ENCODE results near the gene DNAJC3.
"Not testable (repeated sequence)": the region's sequence is repeated elsewhere in the genome, so short reads cannot be mapped to it uniquely, and the experiment has no call there.

GRCh38 chr13:95667235-95667634 is 9.7 kb upstream of the DNAJC3 start:
- TF ChIP-seq CTCF, POLR2A (IDR thresholded peaks at IDR 0.05): not testable (repeated sequence)
